Measurements from ENCODE around the gene DNMT3B. TPM values are rescaled to one million over a fixed set of nuclear protein-coding genes. Genes with fewer than 3 reads are reported as not detected.

DNMT3B gene
- total RNA-seq, 1 donor from 2014 or later: 0.75 TPM

DNA sequence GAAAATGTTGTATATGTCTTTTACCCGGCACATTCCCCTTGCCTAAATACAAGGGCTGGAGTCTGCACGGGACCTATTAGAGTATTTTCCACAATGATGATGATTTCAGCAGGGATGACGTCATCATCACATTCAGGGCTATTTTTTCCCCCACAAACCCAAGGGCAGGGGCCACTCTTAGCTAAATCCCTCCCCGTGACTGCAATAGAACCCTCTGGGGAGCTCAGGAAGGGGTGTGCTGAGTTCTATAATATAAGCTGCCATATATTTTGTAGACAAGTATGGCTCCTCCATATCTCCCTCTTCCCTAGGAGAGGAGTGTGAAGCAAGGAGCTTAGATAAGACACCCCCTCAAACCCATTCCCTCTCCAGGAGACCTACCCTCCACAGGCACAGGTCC lies 46.3 kb downstream of the DNMT3B start:
- intact Hi-C loops (cut with DNase I): no loop called here
- no peak overlapping the region for H3K27ac ChIP-seq
- H3K9me3 ChIP-seq: no peaks in the 10 kb centered on the region
- H3K36me3 ChIP-seq: no peaks in the 10 kb centered on the region
- no peaks in the 10 kb centered on the region for H3K27me3 ChIP-seq
- TF ChIP-seq, protein P1, sequence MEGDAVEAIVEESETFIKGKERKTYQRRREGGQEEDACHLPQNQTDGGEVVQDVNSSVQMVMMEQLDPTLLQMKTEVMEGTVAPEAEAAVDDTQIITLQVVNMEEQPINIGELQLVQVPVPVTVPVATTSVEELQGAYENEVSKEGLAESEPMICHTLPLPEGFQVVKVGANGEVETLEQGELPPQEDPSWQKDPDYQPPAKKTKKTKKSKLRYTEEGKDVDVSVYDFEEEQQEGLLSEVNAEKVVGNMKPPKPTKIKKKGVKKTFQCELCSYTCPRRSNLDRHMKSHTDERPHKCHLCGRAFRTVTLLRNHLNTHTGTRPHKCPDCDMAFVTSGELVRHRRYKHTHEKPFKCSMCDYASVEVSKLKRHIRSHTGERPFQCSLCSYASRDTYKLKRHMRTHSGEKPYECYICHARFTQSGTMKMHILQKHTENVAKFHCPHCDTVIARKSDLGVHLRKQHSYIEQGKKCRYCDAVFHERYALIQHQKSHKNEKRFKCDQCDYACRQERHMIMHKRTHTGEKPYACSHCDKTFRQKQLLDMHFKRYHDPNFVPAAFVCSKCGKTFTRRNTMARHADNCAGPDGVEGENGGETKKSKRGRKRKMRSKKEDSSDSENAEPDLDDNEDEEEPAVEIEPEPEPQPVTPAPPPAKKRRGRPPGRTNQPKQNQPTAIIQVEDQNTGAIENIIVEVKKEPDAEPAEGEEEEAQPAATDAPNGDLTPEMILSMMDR (IDR thresholded peaks at IDR 0.05): no peak
- no peak for DNase-seq (ENCODE audit: low spot score in 2 of 2)
- H3K4me3 ChIP-seq: no peak overlapping the region
- no peaks in the 10 kb centered on the region for H3K4me1 ChIP-seq

DNA sequence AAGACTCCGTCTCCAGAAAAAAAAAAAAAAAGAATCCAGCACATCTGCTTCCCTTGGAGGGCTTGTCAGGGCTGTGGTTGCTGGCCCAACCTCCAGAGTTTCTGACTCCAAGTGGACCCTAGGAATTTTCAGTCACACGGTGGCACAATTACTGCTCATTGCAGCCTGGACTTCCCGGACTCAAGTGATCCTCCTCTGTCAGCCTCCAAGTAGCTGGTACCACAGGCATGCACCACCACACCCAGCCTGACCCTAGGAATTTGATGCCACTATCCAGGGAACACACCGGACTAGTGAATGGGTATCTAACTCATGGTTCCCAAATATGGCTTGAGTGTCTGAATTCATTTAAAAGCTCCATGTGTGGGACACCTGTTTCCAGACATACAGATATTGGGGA lies 47.7 kb downstream of the DNMT3B start:
- H3K27me3 ChIP-seq: no peaks in the 10 kb centered on the region
- intact Hi-C loops (cut with DNase I): no loop called here
- no peaks in the 10 kb centered on the region for H3K9me3 ChIP-seq
- no peak overlapping the region for H3K4me3 ChIP-seq
- H3K36me3 ChIP-seq: no peaks in the 10 kb centered on the region
- H3K27ac ChIP-seq: no peak overlapping the region
- TF ChIP-seq, protein P1 (IDR thresholded peaks at IDR 0.05): no peak
- H3K4me1 ChIP-seq: no peaks in the 10 kb centered on the region
- no peak for DNase-seq (ENCODE audit: low spot score in 2 of 2)

GRCh38 chr20:32810941-32811340 lies 48.8 kb downstream of the DNMT3B start:
- H3K4me1 ChIP-seq: no peaks in the 10 kb centered on the region
- no peak overlapping the region for H3K4me3 ChIP-seq
- no peak overlapping the region for H3K27ac ChIP-seq
- no peaks in the 10 kb centered on the region for H3K9me3 ChIP-seq
- H3K27me3 ChIP-seq: no peaks in the 10 kb centered on the region
- TF ChIP-seq, protein P1 (IDR thresholded peaks at IDR 0.05): no peak
- intact Hi-C loops (cut with DNase I): no loop called here
- no peak for DNase-seq (ENCODE audit: low spot score in 2 of 2)
- H3K36me3 ChIP-seq: no peaks in the 10 kb centered on the region

- H3K4me3 ChIP-seq: no peak overlapping the region
- no peaks in the 10 kb centered on the region for H3K27me3 ChIP-seq
- no peak for DNase-seq (ENCODE audit: low spot score in 2 of 2)
- intact Hi-C loops (cut with DNase I): no loop called here
- H3K4me1 ChIP-seq: no peaks in the 10 kb centered on the region
- TF ChIP-seq, protein P1 (IDR thresholded peaks at IDR 0.05): no peak
- no peak overlapping the region for H3K27ac ChIP-seq
- no peaks in the 10 kb centered on the region for H3K36me3 ChIP-seq
- H3K9me3 ChIP-seq: no peaks in the 10 kb centered on the region
These were observed 49.7 kb downstream of the DNMT3B start for GRCh38 chr20:32811886-32812285.

DNA sequence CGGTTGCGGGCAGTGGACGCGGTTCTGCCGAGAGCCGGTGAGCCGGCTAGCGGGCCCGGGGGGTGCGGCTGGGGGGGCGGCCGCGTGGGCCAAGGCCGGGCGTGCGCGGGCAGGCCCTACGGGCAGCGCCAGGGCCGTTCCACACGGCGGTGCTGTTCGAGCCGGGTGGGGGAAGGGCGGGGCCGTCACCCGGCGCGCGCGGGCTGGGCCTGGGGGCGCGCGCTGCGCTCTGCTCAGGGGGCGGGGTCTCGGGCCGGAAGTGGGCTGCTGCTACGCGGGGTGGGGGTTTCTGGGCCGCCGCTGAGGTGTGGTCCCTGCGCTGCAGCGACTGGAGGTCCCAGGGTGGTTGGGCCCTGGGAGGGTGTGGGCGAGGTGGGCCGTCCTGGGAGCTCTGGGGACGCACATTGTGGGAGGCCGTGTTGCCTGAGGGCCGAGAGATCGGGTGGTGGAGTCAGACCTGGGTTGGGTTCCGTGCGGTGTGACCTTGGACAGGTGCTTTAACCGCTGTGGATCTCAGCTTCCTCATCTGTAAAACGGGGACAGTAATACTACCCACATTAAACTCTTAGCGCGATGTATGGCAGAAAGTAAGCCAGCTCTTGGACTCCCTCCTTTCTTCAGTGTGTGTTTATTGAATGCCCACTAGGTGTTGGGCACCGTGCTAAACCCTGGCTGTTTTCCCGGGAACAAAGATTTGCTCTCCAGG lies 58.0 kb downstream of the DNMT3B start:
- peak in 1 of 2 donors; percentile 68 for DNase-seq (ENCODE audit: low spot score in 2 of 2)
- H3K36me3 ChIP-seq: no peaks in the 10 kb centered on the region
- no peaks in the 10 kb centered on the region for H3K9me3 ChIP-seq
- intact Hi-C loops (cut with DNase I): loop anchor here (5.0 kb wide), 2 partner anchors 78 to 543 kb away; partner anchors contain the start of genes COMMD7 and KIF3B
- no peaks in the 10 kb centered on the region for H3K27me3 ChIP-seq
- TF ChIP-seq, protein P1 (IDR thresholded peaks at IDR 0.05): no peak
- peak overlapping the region; percentile 88 to 91 for H3K4me3 ChIP-seq
- H3K27ac ChIP-seq: peak overlapping the region; percentile 89 to 90
- H3K4me1 ChIP-seq: peaks cover 0 to 19% of the 10 kb centered on the region in 2 donors

All from ascending aorta (tissue), 2 donors.